ENCODE data around the gene C8A.

The C8A gene

DNA sequence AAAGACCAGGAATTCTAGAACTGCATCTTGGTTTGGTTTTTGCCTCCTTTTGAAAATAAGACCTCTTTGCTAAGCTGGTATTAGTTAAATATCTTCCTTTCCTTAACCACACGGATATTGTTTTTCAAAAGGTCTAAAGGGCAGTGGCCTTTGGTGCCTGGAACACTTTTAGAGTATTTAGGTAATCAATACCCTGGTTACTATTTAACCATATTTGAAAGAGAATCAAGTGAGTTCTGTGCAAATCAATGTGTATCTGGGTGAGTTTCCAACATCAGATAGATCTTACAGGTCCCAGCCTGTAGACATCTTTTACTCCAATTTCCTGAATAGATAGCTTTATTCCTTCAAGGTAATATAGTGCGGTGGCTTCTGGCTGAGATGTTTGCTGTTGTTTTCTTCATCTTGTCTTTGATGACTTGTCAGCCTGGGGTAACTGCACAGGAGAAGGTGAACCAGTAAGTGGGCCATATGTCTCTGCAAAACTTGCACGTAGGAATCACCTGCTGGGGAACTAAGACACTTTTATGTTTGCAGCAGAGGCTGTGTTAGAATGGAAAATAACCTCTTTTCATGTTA is at the start of gene C8A:
C8A (plus strand) TSS at position 277 of the 579 bp plus-strand sequence; CDS start at position 382, 105 bp downstream.
- no peak for DNase-seq

DNA sequence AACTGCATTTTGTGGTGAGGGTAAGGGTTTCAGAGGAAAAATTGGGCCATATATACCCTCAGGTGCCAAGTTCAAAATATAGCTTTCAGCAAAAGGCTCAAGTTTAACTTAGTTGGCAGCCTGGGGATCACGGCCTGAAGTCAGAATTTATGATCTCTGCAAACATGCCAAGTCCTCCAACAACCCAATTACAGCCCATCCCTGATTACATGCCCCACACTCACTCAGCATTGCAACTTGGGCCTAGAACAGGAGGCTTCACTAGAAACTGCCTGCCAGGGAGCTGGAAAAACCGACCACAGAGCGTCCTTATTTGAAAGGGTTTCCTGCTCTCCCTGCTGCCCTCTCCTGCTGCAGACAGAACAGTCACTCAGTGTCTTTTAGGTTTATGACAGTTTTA is 47.8 kb upstream of the C8A start:
- DNase-seq = no peak

DNA sequence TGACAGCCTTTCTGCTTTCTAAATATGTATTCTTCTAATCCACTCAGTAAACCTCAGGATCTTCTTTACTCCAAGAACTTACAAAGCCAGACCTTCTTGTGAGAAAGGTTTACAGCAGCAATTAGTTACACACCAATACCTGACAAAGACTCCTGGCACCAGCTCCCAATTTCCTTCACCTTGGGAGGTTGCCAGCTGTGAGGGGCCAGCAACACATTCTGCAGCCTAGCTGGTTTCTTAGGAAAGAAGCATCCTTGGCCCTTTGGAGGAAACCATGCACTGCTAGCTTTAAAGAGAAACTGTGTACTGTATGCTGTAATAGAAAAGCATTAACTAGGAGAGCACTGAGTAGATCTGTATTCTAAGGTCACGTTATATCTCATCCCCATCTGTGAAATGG is 46.2 kb upstream of the C8A start:
- DNase-seq = no peak

DNA sequence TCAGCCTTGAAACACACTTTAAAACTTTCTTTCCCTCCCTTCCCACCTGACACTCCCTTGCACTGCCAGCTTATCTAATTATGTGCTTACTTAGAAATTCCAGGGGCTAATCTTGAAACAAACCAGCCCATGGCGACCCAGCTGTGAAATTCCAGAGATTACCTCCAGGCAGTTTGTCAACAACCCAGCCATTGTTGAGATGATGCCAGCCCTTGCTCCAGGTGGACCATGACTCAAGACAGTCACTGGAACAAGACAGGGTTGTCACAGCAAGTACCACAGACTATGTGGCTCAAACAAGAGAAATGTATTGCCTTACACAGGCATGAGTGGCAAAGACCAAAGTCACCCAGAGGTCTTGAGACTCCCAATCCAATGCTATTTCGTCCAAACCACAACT is 43.3 kb upstream of the C8A start:
- DNase-seq = no peak

DNA sequence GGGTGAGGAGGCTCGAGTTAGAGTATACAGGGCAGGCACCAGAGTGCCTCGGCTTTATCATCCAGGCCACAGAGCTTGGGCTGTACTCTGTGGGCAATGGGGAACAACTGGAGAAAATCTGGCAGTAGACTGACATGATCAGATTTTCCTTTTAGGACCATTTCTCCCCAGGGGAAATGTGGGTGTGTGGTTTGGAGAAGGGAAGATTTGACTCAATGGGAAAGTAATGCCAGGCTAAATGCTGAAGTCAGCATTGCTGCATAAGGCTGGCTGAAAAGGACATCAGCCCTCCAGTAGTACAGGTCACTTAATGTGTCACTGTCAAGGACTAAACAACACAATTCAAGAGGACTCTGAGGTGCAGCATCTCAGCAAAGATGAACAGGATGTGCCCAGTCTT is 40.4 kb upstream of the C8A start:
- no peak for DNase-seq

DNA sequence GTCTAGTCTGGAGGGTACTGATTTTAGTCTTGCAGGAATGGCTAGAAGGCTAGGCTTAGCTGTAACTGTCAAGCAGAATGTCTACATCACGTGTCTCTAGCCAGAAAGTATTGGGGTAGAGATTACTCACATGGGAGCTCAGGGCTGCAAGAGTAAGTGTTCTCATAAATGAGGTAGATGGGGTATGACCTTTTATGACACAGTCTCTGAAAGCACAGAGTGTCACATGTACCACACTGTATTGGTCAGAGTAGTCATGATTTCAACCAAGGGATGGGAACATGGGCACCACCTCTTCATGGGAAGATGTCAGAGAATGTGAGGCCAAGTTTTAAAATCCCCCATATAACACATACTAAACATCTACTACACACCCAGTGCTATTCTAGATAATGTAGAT is 38.3 kb upstream of the C8A start:
- DNase-seq = no peak

DNA sequence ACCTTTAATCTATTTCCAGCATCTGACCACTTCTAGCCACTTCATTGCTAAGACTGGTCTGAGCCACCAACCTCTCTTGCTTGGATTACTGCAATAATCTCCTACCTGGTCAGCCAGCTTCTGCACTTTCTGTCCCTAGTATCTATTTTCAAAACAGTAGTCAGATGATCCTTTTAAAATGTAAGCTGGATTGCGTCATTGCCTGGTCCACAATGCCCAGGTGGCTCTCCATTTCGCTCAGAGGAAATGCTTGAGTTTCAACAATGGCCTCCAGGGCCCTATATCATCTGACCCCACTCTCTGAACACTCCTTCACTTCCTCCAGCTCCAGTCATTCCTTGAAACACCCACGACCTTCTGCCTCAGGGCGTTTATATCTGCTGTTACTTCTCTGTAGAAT is 37.7 kb upstream of the C8A start:
- DNase-seq = peak; percentile 25

DNA sequence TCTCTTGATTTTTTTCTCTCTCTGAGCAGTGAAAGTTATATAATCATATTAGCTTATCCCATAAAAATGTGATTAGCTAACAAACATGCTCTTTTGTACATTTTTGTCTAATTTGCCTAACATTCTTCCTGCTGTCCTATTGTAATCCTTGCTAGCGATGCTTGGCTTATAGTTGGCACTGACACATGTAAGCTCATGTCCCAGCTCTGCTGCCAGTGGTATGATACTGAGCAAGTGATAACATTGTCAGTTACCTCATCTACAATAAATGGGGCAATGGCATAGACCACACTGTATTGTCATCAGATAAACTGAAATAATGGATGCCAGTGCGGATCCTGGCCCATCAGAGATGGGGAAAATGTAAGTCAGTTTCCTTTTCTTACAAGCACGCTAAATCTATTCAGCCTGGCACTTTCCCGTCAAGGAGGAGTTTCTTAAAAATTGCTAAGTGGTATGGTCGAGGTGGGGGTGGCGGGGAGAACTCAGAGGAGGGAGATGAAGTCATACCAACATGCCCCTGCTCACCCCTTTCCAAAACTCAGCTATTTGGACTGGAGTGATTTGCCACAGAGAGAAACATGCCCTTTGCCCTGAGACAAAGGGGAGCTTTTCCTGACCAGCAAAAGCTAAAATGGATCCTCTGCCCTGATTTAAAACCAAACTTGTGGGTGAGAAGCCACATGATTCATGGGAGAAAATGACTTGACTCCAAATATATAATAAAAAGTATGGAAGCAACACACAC is 36.7 kb upstream of the C8A start:
- no peak for DNase-seq

DNA sequence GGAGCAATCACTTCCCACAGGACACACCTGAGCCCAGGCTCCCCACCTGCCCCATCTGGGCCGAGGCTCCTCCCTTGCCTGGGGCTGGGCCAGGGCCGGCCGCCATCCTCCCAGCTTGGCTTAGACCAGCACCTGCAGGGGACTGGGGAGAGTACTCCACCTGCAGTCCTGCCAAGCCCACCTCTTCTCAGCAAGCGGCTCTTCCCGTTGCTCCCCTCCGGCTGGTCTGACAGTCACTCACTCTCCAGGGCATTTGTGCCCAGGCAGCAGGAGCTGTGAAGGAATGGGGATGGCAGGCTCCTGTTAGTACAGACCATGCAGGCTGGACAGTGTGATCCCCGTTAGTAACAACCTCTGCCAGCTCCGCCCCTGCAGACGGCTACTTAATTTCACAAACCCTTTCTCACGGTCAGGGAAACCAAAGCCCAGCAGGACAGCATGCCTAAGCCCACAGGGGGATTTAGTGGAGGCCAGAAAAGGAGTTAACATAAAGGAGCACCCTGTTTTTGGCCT is 35.2 kb upstream of the C8A start, which contains the start of gene FYB2:
FYB2 (minus strand) TSS at position 18 of the 513 bp plus-strand sequence. CDS start 114 bp downstream, outside the sequence.
- DNase-seq = no peak

DNA sequence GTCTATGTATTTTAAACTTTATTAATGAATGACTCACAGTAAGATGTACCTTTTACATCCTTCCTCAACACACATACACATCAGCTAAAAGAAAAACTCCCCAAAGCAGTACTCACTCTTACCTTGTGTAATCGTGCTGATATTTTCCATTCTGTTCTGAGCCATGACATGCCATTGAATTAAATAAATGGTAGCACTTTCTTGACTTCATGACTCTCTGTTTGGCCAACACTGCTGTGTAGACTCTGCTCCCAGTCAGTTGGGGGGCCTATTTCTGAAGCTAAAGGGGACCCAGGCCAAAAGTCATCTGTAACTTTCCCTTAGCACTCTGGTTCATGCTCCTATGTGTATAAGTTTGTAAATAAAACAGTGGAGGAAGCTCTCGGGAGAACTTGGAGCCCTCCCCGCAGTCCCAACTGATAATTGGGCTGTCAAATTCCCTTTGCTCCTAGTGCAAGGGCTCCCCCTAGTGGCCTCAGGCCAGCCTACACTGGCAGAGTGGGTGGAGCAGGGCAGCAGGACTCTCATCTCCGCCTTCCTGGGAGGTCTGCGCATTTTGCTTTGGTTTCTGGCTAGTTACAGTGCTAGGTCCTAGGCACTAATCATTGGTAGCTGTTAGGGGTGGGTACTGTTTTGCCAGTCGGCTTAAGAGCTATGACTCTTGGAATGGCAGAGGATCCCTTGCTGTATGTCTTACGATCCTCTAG is 33.7 kb upstream of the C8A start:
- DNase-seq = peak; percentile 80

DNA sequence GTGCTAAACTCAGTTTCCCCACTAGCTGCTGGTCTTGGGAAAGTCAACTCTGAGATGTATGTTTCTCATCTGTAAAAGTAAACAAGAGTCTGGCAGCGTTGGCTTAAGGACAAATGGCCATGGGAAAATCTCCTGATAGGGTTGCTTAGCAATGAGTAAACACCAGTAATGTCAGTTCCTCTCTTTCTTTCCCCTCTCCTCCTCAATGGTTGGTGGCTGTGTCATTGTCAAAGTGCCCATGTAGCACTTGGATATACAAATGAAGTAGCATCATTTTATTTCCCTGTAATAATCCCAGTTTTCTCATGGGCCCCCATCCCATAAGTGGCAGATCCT is 33.2 kb upstream of the C8A start:
- DNase-seq = no peak

DNA sequence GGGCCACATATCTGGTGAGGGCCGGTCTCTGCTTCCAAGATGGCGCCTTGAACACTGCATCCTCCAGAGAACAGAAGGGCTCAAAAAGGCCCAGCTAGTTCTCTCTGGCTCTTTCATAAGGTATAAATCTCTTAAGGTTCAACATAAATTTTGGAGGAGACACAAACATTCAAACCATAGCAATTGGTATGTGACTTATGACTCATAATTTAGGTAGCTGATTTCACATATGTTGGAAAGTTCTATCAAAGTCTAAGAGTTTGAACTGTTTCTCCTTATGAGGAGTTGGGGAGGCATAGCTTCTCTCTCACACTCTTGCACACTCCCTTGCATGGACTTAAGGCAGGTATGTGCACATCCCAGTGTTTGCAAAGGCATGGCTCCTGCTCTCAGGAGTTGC is 30.3 kb upstream of the C8A start:
- no peak for DNase-seq

DNA sequence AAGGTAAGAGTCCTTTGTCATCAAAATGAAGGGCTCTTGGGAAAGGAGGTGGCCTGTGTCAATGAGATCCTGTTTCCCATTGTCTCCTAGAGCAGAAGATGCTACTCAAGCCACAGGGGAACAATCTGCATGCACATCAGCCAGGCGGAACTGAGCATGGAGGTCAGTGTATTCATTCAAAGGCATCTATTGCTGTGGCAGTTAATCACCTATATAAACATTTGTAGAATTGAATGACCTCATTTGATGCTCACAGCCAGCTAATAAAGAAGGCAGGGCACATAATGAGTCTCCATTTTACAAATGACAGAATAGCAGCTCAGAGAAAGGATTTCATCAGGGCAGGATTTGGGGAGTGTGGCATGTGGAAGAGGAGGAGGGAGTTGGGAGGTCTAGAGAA is 29.7 kb upstream of the C8A start:
- DNase-seq = no peak

DNA sequence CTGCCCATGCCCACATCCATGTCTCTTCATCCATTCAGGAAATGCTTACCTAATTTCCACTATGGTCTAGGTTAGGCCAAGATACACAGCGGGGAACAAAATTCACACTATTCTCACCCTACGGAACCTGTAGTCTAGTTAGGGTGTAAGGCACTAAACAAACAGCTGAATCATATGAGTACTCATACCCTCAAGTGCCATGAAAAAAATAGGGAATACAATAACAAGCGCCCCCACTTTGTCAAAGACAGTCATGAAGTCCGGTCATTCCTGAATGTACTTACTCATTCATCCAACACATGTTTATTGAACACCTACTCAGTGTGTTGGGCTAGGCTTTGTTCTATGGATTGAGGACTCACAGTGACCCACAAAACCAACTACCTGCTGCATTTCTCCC is 29.2 kb upstream of the C8A start:
- no peak for DNase-seq

DNA sequence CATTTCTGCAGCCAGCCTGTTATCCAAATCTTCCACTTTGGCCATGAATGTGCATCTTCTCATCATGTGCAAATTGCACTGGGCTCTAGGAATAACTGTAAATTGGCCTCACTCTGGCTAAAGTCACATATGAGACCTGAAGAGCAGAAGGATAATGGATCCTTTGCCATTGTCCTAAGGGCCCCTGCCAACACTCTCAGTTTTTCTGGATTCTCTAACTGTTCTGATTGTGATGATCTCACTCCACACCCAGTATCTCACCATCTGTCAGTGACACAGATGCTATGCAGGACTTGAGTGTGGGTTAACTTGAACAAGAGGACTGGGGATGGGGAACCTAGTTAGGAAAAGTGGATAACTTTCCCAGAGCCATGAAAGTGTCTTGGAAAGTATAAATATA is 26.9 kb upstream of the C8A start:
- DNase-seq = no peak

DNA sequence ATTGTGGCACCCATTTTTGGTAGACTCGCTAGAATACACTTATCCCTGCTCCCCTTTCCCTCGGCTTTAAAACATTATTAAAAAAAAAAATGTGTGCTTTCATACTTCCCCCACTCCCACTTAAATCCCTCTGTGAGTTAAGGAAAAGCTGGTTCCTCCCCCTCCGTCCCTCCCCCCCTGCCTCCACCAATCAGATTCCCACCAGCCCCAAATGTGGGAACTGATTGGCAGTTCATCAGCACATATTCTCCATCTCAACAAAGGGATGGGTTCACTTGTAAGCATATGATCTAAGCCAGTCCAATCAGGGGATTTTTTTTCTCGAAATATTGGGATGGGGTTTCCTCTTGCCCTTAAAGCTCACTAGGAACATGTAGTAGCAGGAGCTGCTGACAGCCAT is 24.5 kb upstream of the C8A start:
- DNase-seq = no peak

DNA sequence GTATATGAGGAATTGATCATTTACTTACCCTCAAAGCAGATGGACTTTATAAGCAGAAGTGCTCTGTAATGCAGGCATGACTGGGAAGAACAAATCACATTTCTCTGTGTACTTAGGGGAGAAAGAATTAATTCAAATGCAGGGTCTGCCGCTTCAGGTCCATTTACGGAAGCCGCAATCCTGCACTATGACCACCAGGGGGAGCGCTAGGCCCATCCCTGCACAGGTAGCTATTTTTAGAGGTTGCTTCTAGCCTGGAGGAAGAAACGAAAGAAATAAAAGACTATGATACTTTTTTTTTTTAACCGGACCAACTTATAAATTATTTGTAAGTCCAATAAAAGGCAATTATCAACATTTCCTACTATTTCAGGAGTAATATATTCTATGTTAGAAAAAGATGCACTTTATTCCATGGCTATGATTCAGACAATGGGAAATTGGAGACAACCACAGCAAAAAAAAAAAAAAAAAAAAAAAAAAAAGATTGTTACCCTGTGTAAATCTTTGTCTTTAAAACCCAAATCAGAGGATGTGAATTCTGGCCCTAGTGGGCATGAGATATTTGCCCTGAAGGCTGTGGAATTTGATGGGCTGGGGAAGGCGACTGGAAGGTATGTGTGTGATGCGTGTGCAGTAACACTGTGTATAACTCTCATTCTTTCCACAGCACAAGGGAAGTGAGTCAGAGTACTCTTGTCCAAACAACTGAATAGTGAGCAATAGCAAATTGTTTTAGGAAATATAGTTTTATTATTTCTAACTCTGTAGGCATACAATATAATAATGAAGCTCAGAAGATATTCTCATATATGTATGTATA is 22.5 kb upstream of the C8A start:
- peak; percentile 36 for DNase-seq

DNA sequence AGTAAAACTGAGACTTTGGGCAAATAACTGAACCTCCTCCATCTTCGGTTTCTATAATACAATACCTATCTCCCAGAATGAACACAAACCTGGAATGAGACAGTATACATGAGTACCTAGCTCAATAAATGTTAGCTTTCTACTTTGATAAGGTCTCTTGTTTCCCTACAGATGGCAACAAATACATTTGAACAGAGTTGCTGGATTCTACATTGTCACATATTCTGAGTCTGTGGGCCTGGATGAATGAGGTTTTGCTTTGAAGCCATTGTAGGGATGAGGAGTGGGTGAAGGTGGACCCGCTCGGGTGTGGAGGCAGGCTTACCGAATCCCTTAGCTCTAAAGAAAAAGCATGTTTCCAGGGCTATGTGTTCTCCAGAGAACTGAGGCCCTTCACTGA is 21.5 kb upstream of the C8A start:
- no peak for DNase-seq

DNA sequence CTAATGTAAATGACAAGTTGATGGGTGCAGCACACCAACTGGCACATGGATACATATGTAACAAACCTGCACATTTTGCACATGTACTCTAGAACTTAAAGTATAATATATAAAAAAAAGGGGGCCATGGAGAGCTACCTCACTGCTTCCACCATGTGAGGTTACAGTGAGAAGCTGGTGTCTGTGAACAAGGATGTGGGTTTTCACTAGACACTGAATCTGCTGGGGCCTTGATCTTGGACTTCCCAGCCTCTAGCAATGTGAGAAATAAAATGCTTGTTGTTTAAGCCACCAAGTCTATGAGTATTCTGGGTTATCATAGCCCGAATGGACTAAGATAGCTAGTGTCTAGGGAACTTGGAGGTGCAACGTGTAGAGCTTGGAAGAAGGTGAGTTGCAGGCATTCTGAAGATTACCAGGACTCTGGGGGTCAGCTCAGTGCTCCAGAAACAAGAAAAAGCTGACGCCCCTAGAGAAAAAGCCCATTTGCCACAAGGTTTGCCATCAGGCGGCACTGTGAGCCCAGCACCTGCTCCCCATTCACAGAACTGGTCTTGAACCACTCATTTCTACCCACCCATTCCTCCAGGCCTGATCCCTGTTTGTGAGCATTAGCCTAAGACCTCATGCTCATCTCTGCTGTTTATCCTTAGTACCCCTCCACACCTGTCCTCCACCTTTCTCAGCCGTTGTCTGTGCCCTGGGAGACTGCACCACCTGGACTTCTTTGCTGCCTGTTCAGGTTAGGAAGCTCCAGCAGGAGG is 20.3 kb upstream of the C8A start:
- DNase-seq = no peak

DNA sequence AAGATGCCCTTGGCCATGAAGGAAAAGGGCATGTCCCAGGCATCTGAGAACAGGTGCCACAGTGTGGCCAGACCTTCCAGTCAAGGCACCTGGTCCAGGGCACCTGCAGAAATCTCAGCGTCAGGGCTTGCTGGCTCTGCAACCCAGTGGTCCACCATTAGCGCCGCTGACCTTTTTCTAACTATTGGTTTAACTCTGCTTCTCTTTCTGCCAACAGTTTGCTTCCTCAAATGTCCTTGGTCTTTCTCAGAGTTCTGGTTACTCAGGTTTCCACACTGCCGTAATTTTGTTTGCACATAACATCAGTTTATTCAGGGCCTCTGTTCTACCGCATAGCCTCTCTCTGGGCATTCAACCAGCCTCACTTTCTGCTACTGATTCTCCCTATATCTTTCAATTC is 18.9 kb upstream of the C8A start:
- DNase-seq = no peak

DNA sequence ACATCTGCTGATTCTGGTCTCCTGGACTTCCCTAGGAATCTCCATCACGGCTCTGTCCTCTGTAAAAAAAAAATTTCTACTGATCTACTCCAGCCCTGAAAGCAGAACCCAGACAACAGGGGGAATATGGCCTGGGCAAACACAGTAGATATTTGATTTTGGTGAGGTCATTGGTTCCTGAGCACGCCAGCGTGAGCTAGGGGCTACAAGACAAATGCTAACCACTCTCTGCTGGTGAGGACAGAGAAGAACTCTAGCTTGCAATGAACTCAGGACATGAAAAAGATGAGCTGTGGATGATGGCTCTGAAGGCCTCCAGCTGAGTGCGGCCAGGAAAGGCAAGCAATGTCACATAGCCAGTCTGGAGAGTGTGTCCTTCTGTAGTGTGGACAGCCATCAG is 18.2 kb upstream of the C8A start:
- DNase-seq = no peak

DNA sequence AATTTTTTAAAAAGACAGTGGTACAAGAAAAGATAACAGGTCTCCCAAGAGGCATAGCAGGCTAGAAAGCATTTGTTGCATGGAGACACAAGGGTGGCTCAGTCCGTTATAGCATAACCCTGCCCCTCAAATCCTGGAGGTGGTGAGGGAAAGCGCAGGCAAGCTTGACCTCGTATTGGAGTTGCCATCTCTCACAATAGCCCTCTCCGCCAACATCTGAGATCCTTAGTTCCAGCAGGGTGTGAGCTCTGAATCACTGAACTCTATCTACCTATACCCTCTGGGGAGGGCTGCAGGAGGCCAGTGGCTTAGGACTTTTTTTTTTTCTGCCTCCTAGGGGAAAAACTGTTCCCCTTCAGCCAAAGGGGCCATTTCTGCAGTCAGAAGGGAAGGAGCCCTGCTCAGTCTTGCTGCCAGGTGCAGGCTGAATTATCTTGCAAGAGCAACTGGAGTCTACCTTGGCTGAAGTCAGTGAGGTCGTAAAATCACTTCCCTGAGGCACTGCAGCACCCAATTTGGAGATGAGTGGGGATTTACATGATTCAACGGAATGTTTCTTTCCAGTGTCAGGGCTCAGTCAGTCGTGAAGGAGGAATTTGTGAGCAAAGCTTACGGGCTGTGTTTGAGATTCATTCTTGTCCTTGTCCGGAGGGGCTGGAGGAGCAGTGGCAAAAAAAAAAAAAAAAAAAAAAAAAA is 17.2 kb upstream of the C8A start:
- DNase-seq = no peak

All from NCI-H2107 (cell line).